ENCODE results near the gene ABLIM3. TPM values are rescaled to one million over a fixed set of nuclear protein-coding genes. Genes with fewer than 3 reads are reported as not detected.

ABLIM3 gene
- total and polyA plus RNA-seq, 2 experiments from 2014 or later: 0.19 to 2.2 TPM

GRCh38 chr5:149195962-149196361 is 54.7 kb downstream of the ABLIM3 start:
- Histone ChIP-seq H3K4me1 (ENCODE audit: insufficient read depth) (no peaks in the 10 kb centered on the region), H4K20me1 (replicated peaks; ENCODE audit: insufficient read depth) (no peaks in the 10 kb centered on the region), H3K27me3 (ENCODE audit: insufficient read depth) (no peaks in the 10 kb centered on the region), H3K36me3 (ENCODE audit: insufficient read depth) (no peaks in the 10 kb centered on the region), H3F3A (replicated peaks; ENCODE audit: low read depth) (no peaks in the 10 kb centered on the region), H3K27ac (ENCODE audit: low read depth) (no peak overlapping the region), H2AFZ (no peak overlapping the region), H3K79me2 (replicated peaks; ENCODE audit: insufficient read depth) (no peaks in the 10 kb centered on the region), H3K4me3 (no peak overlapping the region), H3K9me2 (ENCODE audit: insufficient read depth) (no peaks in the 10 kb centered on the region), H3K4me2 (no peak overlapping the region)
- Mint-ChIP-seq H3K4me3 (no peak overlapping the region), H3K4me1 (no peaks in the 10 kb centered on the region), H3K36me3 (ENCODE audit: low read depth) (no peaks in the 10 kb centered on the region), H3K27ac (no peak overlapping the region), H3K27me3 (ENCODE audit: insufficient read depth, low read depth, poor library complexity) (no peaks in the 10 kb centered on the region), H3K9me3 (no peaks in the 10 kb centered on the region; the same call in 2 of the 3 replicates)
- ATAC-seq: no peak
- no peak for DNase-seq (ENCODE audit: low spot score)
- no peak for TF ChIP-seq JUNB (IDR thresholded peaks at IDR 0.05; ENCODE audit: unreplicated experiment)
- no peak for TF ChIP-seq ZNF331 (CRISPR knock-in tag; IDR thresholded peaks at IDR 0.05; ENCODE audit: low read depth)
- no peak for TF ChIP-seq POLR2AphosphoS5 (IDR thresholded peaks at IDR 0.05; ENCODE audit: low read depth)
- TF ChIP-seq STAT1 (IDR thresholded peaks at IDR 0.05; ENCODE audit: unreplicated experiment): no peak
- TF ChIP-seq EZH2 (IDR thresholded peaks at IDR 0.05; ENCODE audit: low read depth, unreplicated experiment): no peak
- no peak for TF ChIP-seq REST (IDR thresholded peaks at IDR 0.05; ENCODE audit: unreplicated experiment)
- no peak for TF ChIP-seq ETS1 (IDR thresholded peaks at IDR 0.05)
- TF ChIP-seq ZNF114 (CRISPR knock-in tag; IDR thresholded peaks at IDR 0.05): no peak
- TF ChIP-seq, protein P1, sequence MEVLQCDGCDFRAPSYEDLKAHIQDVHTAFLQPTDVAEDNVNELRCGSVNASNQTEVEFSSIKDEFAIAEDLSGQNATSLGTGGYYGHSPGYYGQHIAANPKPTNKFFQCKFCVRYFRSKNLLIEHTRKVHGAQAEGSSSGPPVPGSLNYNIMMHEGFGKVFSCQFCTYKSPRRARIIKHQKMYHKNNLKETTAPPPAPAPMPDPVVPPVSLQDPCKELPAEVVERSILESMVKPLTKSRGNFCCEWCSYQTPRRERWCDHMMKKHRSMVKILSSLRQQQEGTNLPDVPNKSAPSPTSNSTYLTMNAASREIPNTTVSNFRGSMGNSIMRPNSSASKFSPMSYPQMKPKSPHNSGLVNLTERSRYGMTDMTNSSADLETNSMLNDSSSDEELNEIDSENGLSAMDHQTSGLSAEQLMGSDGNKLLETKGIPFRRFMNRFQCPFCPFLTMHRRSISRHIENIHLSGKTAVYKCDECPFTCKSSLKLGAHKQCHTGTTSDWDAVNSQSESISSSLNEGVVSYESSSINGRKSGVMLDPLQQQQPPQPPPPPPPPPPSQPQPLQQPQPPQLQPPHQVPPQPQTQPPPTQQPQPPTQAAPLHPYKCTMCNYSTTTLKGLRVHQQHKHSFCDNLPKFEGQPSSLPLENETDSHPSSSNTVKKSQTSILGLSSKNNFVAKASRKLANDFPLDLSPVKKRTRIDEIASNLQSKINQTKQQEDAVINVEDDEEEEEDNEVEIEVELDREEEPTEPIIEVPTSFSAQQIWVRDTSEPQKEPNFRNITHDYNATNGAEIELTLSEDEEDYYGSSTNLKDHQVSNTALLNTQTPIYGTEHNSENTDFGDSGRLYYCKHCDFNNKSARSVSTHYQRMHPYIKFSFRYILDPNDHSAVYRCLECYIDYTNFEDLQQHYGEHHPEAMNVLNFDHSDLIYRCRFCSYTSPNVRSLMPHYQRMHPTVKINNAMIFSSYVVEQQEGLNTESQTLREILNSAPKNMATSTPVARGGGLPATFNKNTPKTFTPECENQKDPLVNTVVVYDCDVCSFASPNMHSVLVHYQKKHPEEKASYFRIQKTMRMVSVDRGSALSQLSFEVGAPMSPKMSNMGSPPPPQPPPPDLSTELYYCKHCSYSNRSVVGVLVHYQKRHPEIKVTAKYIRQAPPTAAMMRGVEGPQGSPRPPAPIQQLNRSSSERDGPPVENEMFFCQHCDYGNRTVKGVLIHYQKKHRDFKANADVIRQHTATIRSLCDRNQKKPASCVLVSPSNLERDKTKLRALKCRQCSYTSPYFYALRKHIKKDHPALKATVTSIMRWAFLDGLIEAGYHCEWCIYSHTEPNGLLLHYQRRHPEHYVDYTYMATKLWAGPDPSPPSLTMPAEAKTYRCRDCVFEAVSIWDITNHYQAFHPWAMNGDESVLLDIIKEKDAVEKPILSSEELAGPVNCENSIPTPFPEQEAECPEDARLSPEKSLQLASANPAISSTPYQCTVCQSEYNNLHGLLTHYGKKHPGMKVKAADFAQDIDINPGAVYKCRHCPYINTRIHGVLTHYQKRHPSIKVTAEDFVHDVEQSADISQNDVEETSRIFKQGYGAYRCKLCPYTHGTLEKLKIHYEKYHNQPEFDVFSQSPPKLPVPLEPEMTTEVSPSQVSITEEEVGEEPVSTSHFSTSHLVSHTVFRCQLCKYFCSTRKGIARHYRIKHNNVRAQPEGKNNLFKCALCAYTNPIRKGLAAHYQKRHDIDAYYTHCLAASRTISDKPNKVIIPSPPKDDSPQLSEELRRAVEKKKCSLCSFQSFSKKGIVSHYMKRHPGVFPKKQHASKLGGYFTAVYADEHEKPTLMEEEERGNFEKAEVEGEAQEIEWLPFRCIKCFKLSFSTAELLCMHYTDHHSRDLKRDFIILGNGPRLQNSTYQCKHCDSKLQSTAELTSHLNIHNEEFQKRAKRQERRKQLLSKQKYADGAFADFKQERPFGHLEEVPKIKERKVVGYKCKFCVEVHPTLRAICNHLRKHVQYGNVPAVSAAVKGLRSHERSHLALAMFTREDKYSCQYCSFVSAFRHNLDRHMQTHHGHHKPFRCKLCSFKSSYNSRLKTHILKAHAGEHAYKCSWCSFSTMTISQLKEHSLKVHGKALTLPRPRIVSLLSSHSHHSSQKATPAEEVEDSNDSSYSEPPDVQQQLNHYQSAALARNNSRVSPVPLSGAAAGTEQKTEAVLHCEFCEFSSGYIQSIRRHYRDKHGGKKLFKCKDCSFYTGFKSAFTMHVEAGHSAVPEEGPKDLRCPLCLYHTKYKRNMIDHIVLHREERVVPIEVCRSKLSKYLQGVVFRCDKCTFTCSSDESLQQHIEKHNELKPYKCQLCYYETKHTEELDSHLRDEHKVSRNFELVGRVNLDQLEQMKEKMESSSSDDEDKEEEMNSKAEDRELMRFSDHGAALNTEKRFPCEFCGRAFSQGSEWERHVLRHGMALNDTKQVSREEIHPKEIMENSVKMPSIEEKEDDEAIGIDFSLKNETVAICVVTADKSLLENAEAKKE (CRISPR knock-in tag; IDR thresholded peaks at IDR 0.05): no peak
- TF ChIP-seq NANOG (IDR thresholded peaks at IDR 0.05; ENCODE audit: borderline replicate concordance): no peak
- TF ChIP-seq, protein P2, sequence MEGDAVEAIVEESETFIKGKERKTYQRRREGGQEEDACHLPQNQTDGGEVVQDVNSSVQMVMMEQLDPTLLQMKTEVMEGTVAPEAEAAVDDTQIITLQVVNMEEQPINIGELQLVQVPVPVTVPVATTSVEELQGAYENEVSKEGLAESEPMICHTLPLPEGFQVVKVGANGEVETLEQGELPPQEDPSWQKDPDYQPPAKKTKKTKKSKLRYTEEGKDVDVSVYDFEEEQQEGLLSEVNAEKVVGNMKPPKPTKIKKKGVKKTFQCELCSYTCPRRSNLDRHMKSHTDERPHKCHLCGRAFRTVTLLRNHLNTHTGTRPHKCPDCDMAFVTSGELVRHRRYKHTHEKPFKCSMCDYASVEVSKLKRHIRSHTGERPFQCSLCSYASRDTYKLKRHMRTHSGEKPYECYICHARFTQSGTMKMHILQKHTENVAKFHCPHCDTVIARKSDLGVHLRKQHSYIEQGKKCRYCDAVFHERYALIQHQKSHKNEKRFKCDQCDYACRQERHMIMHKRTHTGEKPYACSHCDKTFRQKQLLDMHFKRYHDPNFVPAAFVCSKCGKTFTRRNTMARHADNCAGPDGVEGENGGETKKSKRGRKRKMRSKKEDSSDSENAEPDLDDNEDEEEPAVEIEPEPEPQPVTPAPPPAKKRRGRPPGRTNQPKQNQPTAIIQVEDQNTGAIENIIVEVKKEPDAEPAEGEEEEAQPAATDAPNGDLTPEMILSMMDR (conservative IDR thresholded peaks at IDR 0.05; ENCODE audit: low read depth in 2 of 2): no peak
- TF ChIP-seq EZH2phosphoT487 (IDR thresholded peaks at IDR 0.05; ENCODE audit: unreplicated experiment): no peak
- TF ChIP-seq CREB1 (CRISPR knock-in tag; IDR thresholded peaks at IDR 0.05; ENCODE audit: low read depth): no peak

Data from GM23338 (cell line).